Activated CD8-positive, alpha-beta memory T cell treated with anti-CD3 and anti-CD28 coated beads for 36 hours (primary cell): ENCODE data around the gene SLC25A29. TPM values are rescaled to one million over a fixed set of nuclear protein-coding genes. Genes with fewer than 3 reads are reported as not detected.

ENCODE experiments used
- CTCF ChIA-PET: fragments of 350-600 bp; sonication (Branson Sonifier 250); formaldehyde crosslinking; loops from one replicate; lab custom pipeline; 2021; ENCODE audit warnings: antibody characterized with exemption; lab: Charles Lee
- POLR2A ChIA-PET: fragments of 350-600 bp; sonication (Branson Sonifier 250); formaldehyde crosslinking; loops from one replicate; lab custom pipeline; 2021; ENCODE audit warnings: antibody characterized with exemption; lab: Charles Lee
- total RNA-seq, 2 experiments: library from RNA; stranded (reverse); gene quantifications; one replicate each; pipeline ENCODE4 v1.2.3, GENCODE V29; 2021

SLC25A29 gene
- total RNA-seq, 2 experiments from 2014 or later, result 13.5 to 14.0 TPM

GRCh38 chr14:100271247-100271939, 34.9 kb downstream of the SLC25A29 start:
- ChIA-PET POLR2A (no interaction called here), CTCF (interaction anchor here (1.0 kb wide), 1 partner anchor 115 kb away, joined by 3 read pairs; no protein-coding TSS in a partner anchor)

- ChIA-PET POLR2A (interaction anchor here (0.5 kb wide), 1 partner anchor 65 kb away, joined by 4 read pairs; no protein-coding TSS in a partner anchor), CTCF (interaction anchor here (0.9 to 1.4 kb wide), 2 partner anchors 15 to 23 kb away, joined by 3 read pairs; no protein-coding TSS in a partner anchor)
Measured at GRCh38 chr14:100268591-100269207, 37.5 kb downstream of the SLC25A29 start.

GRCh38 chr14:100267990-100268389, 38.3 kb downstream of the SLC25A29 start:
- CTCF ChIA-PET, result no interaction called here
- POLR2A ChIA-PET, result no interaction called here

- CTCF ChIA-PET, result interaction anchor here (0.6 to 1.5 kb wide), 4 partner anchors 17 to 291 kb away, joined by 3 to 4 read pairs (median 3); no protein-coding TSS in a partner anchor
- POLR2A ChIA-PET, result no interaction called here
Measured at GRCh38 chr14:100263141-100263540, 43.1 kb downstream of the SLC25A29 start.

- ChIA-PET POLR2A (interaction anchor here (0.6 kb wide), 1 partner anchor 21 kb away, joined by 4 read pairs; no protein-coding TSS in a partner anchor), CTCF (interaction anchor here (0.6 to 1.5 kb wide), 3 partner anchors 16 to 290 kb away, joined by 3 to 4 read pairs (median 3); no protein-coding TSS in a partner anchor)
Measured at GRCh38 chr14:100262545-100262944, 43.7 kb downstream of the SLC25A29 start.

GRCh38 chr14:100261621-100262020, 44.6 kb downstream of the SLC25A29 start:
- POLR2A ChIA-PET, result interaction anchor here (0.6 to 1.4 kb wide), 2 partner anchors 24 to 37 kb away, joined by 3 to 4 read pairs; no protein-coding TSS in a partner anchor

GRCh38 chr14:100256339-100256895, 49.8 kb downstream of the SLC25A29 start:
- CTCF ChIA-PET, result interaction anchor here (0.7 kb wide), 1 partner anchor 15 kb away, joined by 4 read pairs; no protein-coding TSS in a partner anchor
- POLR2A ChIA-PET, result no interaction called here

More at GRCh38 chr14:100261621-100262020, 44.6 kb downstream of the SLC25A29 start:
- CTCF ChIA-PET, result no interaction called here

- ChIA-PET CTCF (no interaction called here), POLR2A (no interaction called here)
Measured at GRCh38 chr14:100252684-100253083, 53.6 kb downstream of the SLC25A29 start.

- POLR2A ChIA-PET, result no interaction called here
- CTCF ChIA-PET, result interaction anchor here (0.6 to 0.8 kb wide), 2 partner anchors 10 to 18 kb away, joined by 3 read pairs; no protein-coding TSS in a partner anchor
Measured at GRCh38 chr14:100250732-100251465, 55.3 kb downstream of the SLC25A29 start.

- CTCF ChIA-PET, result interaction anchor here (0.6 to 1.3 kb wide), 4 partner anchors 11 to 130 kb away, joined by 3 to 5 read pairs (median 4); no protein-coding TSS in a partner anchor
- POLR2A ChIA-PET, result interaction anchor here (0.6 kb wide), 1 partner anchor 12 kb away, joined by 4 read pairs; no protein-coding TSS in a partner anchor
Measured at GRCh38 chr14:100246809-100247428, 59.3 kb downstream of the SLC25A29 start.

GRCh38 chr14:100243020-100243419, 63.2 kb downstream of the SLC25A29 start:
- ChIA-PET POLR2A (interaction anchor here (1.0 kb wide), 1 partner anchor 22 kb away, joined by 4 read pairs; no protein-coding TSS in a partner anchor), CTCF (no interaction called here)

GRCh38 chr14:100241279-100241678, 65.0 kb downstream of the SLC25A29 start:
- ChIA-PET CTCF (interaction anchor here (0.5 to 1.6 kb wide), 11 partner anchors 10 to 67 kb away, joined by 3 to 7 read pairs (median 4); no protein-coding TSS in a partner anchor), POLR2A (interaction anchor here (0.5 to 1.8 kb wide), 6 partner anchors 14 to 175 kb away, joined by 3 to 6 read pairs (median 4); a partner anchor contains a TSS)

Other genes with a start within 250 kb of the SLC25A29 start
- gene EVL, start 241.0 kb downstream of the SLC25A29 start, total RNA-seq, result 100 to 1,000 TPM; 171 to 175 TPM
- 1 to 10 TPM in 1 of 2 experiments, under 1 TPM in 1; 0.23 to 1.3 TPM for gene DEGS2, start 146.8 kb downstream of the SLC25A29 start, total RNA-seq
- gene YY1, start 67.3 kb downstream of the SLC25A29 start, total RNA-seq, result 100 to 1,000 TPM; 108 to 109 TPM
- gene SLC25A47, start 16.9 kb upstream of the SLC25A29 start, total RNA-seq, result not detected
- 1 to 10 TPM; 7.7 to 8.7 TPM for gene WDR25, start 70.0 kb upstream of the SLC25A29 start, total RNA-seq